ENCODE measurements around the gene WDR33.

GRCh38 chr2:127853671-127854070, 42.7 kb upstream of the WDR33 start:
- TF ChIP-seq CTCF (IDR thresholded peaks at IDR 0.05): no peak
- TF ChIP-seq POLR2A (IDR thresholded peaks at IDR 0.05): no peak
